Measurements from ENCODE around the gene ZNF189. TPM values are rescaled to one million over a fixed set of nuclear protein-coding genes. Genes with fewer than 3 reads are reported as not detected.

The ZNF189 gene
- total and polyA plus RNA-seq, 8 donors, result 11.3 to 29.1 (median 19.3) TPM

- intact Hi-C loops (cut with DNase I), result no loop called here
- DNase-seq, result no peak
- FAIRE-seq, result no peak
- H3K4me3 ChIP-seq, result no peak overlapping the region
- no peak for ATAC-seq
- TF ChIP-seq CTCF (IDR thresholded peaks at IDR 0.05), result no peak
- no peaks in the 10 kb centered on the region for H3K36me3 ChIP-seq
- no peaks in the 10 kb centered on the region for H3K27me3 ChIP-seq
- peak overlapping the region in 2 of 4 donors; percentile 83 to 87 for H3K27ac ChIP-seq
- peaks cover 47 to 83% (median 72%) of the 10 kb centered on the region in 3 donors for H3K4me1 ChIP-seq
- WGBS, 2 donors, result 49 to 67% methylated on average over 3 of the region's 3 CpGs
- no peaks in the 10 kb centered on the region for H3K9me3 ChIP-seq
Measured at GRCh38 chr9:101440714-101441230, 42.1 kb downstream of the ZNF189 start.

- 11 to 19% methylated on average over 3 of the region's 3 CpGs for WGBS, 2 donors
- DNase-seq (peak; percentile 71 to 79 (median 76)), ATAC-seq (peak; percentile 55 to 67 (median 64)), FAIRE-seq (no peak)
- Histone ChIP-seq H3K9me3 (no peaks in the 10 kb centered on the region), H3K27me3 (no peaks in the 10 kb centered on the region), H3K36me3 (no peaks in the 10 kb centered on the region), H3K4me1 (peaks cover 42 to 68% (median 62%) of the 10 kb centered on the region in 3 donors), H3K4me3 (no peak overlapping the region), H3K27ac (peak overlapping the region; percentile 17 to 87 (median 66))
- intact Hi-C loops (cut with DNase I), result no loop called here
- TF ChIP-seq CTCF (IDR thresholded peaks at IDR 0.05), result no peak
Measured at GRCh38 chr9:101442318-101442717, 43.7 kb downstream of the ZNF189 start.

GRCh38 chr9:101442736-101443135 lies 44.1 kb downstream of the ZNF189 start:
- H3K27ac ChIP-seq, result peak overlapping the region; percentile 17 to 87 (median 66)
- no peaks in the 10 kb centered on the region for H3K9me3 ChIP-seq
- no peaks in the 10 kb centered on the region for H3K36me3 ChIP-seq
- DNase-seq (no peak), FAIRE-seq (no peak), ATAC-seq (no peak)
- no peak for TF ChIP-seq CTCF (IDR thresholded peaks at IDR 0.05)
- intact Hi-C loops (cut with DNase I), result no loop called here
- no peak overlapping the region for H3K4me3 ChIP-seq
- peaks cover 38 to 64% (median 59%) of the 10 kb centered on the region in 3 donors for H3K4me1 ChIP-seq
- 53 to 58% methylated on average over 3 of the region's 3 CpGs for WGBS, 2 donors
- H3K27me3 ChIP-seq, result no peaks in the 10 kb centered on the region

GRCh38 chr9:101443364-101443771 lies 44.7 kb downstream of the ZNF189 start:
- Histone ChIP-seq H3K27ac (peak overlapping the region; percentile 35 to 87 (median 66)), H3K9me3 (no peaks in the 10 kb centered on the region), H3K36me3 (no peaks in the 10 kb centered on the region), H3K4me1 (peaks cover 33 to 63% (median 58%) of the 10 kb centered on the region in 3 donors), H3K4me3 (no peak overlapping the region), H3K27me3 (no peaks in the 10 kb centered on the region)
- no peak for TF ChIP-seq CTCF (IDR thresholded peaks at IDR 0.05)
- WGBS, 2 donors, result 15 to 26% methylated on average over 9 of the region's 9 CpGs
- DNase-seq (peak; percentile 73 to 95 (median 92)), ATAC-seq (peak; percentile 89 to 94 (median 91)), FAIRE-seq (no peak)
- intact Hi-C loops (cut with DNase I), result no loop called here

GRCh38 chr9:101445353-101446029 lies 46.8 kb downstream of the ZNF189 start:
- Histone ChIP-seq H3K9me3 (no peaks in the 10 kb centered on the region), H3K4me1 (peaks cover 28 to 61% (median 61%) of the 10 kb centered on the region in 3 donors), H3K27ac (peak overlapping the region; percentile 17 to 87 (median 68)), H3K4me3 (peak overlapping the region in 1 of 4 donors; percentile 10), H3K27me3 (no peaks in the 10 kb centered on the region), H3K36me3 (no peaks in the 10 kb centered on the region)
- WGBS, 2 donors, result 12% methylated on average over 5 of the region's 5 CpGs
- TF ChIP-seq CTCF (IDR thresholded peaks at IDR 0.05), result no peak
- DNase-seq (no peak), ATAC-seq (peak in 2 of 4 donors; percentile 2 to 20), FAIRE-seq (no peak)
- intact Hi-C loops (cut with DNase I), result no loop called here
